Measurements from ENCODE around the gene MINDY1.

The MINDY1 gene

DNA sequence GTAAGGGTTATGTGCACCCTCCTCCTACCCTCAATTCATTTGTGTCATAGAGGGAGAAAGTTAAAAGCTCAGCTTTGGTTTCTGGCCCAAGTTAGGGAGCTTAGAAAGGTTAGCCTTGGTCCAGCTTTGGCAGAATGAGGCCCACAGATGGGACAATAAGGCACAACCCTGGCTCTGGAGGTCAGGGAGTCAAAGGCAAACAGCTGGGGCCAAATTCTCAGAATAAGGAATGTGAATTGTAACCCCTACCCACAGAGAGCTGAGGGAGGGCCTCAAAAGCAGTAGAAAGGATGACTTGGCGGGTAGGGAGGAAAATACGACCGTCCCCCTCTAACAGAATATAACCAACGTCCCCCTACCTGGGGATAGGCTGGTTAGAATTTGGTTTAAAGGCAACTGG, 41.1 kb downstream of the MINDY1 start:
- no peak for DNase-seq (ENCODE audit: low read depth)

DNA sequence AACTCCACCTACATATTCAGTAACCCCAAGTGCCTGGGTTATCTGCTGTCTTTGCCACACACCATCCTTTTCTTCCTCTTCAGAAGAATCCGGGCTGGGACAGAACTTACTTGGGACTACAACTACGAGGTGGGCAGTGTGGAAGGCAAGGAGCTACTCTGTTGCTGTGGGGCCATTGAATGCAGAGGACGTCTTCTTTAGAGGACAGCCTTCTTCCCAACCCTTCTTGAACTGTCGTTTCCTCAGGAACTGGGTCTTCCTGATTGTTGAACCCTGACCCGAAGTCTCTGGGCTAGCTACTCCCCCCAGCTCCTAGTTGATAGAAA, 42.6 kb downstream of the MINDY1 start:
- no peak for DNase-seq (ENCODE audit: low read depth)

DNA sequence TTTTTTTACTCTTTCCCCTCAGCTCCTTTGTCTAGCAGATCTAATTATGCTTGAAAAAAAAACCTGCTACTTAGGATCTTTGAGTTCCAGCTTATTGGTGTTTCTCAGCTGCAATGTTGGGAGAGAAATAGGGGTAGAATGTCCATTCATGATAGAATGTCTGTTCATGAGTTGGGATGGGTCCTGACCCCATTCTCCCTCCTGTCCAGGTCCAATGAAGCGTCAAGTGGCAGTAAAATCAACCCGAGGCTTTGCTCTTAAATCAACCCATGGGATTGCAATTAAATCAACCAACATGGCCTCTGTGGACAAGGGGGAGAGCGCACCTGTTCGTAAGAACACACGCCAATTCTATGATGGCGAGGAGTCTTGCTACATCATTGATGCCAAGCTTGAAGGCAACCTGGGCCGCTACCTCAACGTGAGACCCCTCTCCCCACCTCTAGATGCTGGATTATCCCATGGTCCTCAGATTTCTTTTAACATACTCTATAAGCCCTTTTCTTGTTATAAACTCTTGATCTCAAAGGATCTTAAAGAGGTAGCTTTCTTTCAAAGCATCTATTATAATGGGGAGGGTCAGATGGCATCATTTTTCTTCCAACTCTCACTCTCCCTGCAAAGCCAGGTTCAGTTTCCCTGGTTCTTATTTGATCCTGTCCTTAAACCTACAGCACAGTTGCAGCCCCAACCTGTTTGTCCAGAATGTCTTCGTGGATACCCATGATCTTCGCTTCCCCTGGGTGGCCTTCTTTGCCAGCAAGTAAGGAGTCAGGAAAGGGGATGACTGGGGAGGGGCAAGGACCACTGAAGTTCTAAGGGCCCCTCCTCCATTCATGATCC, 43.2 kb downstream of the MINDY1 start:
- no peak for DNase-seq (ENCODE audit: low read depth)

DNA sequence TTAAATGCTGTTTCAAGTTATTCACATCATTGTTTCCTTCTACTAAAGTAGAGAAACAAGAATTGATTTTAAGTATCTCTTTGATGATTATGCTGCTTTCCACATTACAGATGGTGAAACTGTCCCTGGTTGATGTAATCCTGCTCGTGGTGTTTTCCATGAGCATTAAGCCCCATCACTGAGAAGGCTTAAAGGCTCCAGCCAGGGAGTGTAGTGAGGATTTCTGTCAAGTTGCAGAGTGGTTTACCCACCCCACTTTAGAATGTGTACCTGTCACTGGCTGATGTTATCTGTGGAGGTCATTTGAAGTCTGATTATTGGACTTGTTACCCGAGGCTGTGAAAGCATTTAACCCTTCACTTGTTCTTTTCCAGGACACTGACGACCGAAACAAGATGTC, 44.9 kb downstream of the MINDY1 start:
- peak; percentile 59 for DNase-seq (ENCODE audit: low read depth)

DNA sequence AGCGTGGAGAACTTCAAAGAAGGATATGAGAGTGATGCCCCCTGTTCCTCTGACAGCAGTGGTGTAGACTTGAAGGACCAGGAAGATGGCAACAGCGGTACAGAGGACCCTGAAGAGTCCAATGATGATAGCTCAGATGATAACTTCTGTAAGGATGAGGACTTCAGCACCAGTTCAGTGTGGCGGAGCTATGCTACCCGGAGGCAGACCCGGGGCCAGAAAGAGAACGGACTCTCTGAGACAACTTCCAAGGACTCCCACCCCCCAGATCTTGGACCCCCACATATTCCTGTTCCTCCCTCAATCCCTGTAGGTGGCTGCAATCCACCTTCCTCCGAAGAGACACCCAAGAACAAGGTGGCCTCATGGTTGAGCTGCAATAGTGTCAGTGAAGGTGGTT, 46.1 kb downstream of the MINDY1 start:
- no peak for DNase-seq (ENCODE audit: low read depth)

DNA sequence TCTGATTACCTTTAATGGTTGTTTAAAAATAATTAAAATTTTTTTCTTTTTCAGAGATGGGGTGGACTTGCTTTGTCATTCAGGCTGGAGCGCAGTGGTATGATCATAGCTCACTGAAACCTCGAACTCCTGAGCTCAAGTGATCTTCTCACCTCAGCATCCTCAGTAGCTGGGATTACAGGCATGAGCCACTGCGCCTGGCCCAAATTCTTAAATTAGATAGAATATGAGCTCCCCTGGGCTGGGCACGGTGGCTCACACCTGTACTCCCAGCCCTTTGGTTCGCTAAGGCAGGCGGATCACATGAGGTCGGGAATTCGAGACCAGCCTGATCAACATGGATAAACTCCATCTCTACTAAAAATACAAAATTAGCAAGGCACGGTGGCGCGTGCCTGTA, 49.0 kb downstream of the MINDY1 start:
- DNase-seq (ENCODE audit: low read depth), result no peak

DNA sequence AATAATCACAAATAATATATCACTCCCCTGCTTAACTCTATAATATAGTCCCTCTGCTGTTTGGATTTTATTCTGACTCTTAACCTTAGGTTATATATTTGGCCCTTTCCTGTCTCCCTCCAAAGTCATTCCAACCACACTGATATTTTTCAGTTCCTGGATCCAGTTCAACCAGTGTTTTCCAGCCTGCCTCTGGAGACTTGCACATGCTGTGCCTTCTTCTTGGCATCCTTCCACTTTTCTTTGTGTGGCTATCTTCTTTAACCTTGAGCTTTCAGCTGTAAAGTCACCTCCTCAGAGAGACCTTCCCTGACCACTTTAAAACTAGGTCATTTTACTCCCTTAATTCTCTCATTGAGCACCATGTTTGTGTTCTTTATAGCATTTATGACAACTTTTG, 51.4 kb downstream of the MINDY1 start:
- peak; percentile 45 for DNase-seq (ENCODE audit: low read depth)

DNA sequence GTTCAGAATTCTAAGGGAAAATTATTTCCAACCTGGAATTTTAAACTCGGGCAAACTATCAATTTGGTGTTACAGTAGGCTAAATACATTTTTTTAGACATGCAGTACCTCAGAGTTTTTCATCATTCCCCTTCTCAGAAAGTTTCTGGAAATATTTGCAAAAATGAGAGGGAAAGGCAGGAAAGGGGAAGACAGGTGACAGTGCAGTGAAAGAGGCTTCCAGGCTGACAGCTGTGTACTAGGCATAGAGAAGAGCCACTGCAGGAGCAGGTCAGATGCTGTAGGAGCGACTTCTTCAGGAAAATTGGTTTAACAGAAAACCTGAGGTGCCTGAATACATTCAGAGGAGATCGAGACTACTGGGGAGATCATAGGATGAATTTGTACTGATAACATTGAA, 52.0 kb downstream of the MINDY1 start:
- no peak for DNase-seq (ENCODE audit: low read depth)

All from amniotic epithelial cell (primary cell).